SK-N-SH (cell line): Measurements from ENCODE around the gene SSC4D. TPM values are rescaled to one million over a fixed set of nuclear protein-coding genes. Genes with fewer than 3 reads are reported as not detected.

ENCODE experiments used
- CTCF ChIA-PET: fragments of 300-600, 350-600 bp; formaldehyde crosslinking; extraction: SDS; loops from one replicate; lab custom pipeline; 2021; lab: Yijun Ruan, JAX
- POLR2A ChIA-PET: fragments of 350-600 bp; sonication (Branson Sonifier 250); formaldehyde crosslinking; extraction: SDS; loops from one replicate; lab custom pipeline; 2020; ENCODE audit warnings: antibody characterized with exemption, inconsistent platforms; lab: Yijun Ruan, JAX
- DNase-seq: peaks from one replicate; pipeline ENCODE4 v3.0.0; 2012
- H2AFZ ChIP-seq: fragments of 200-600 bp; sonication (generic); 2 replicates; pipeline ENCODE4 v1.8.1; 2016; ENCODE audit warnings: antibody characterized with exemption, mild to moderate bottlenecking, low read depth
- H3F3A ChIP-seq: fragments of 200-600 bp; sonication (generic); replicated peaks from 2 replicates; pipeline ENCODE3; 2016; ENCODE audit warnings: antibody characterized with exemption, mild to moderate bottlenecking; ENCODE audit not compliant: insufficient read depth
- H3K27ac ChIP-seq, 2 experiments: fragments of 200-500 bp in 1 of 2; fragments of 200-600 bp in 1 of 2; sonication (Bioruptor generic) in 1 of 2; sonication (generic), shearing (Covaris generic) in 1 of 2; 2 replicates each; pipeline versions ENCODE4 v1.5.1 to v1.6.1; 2014 to 2016; ENCODE audit warnings: low read depth in 2 of 2, inconsistent platforms in 1 of 2, low read length in 1 of 2, mild to moderate bottlenecking in 1 of 2, mixed read lengths in 1 of 2
- H3K27me3 ChIP-seq: fragments of 200-600 bp; sonication (generic), shearing (Covaris generic); 2 replicates; pipeline ENCODE4 v1.6.1; 2016; ENCODE audit warnings: mixed run types; ENCODE audit not compliant: insufficient read depth
- H3K36me3 ChIP-seq, 2 experiments: fragments of 200-500 bp in 1 of 2; fragments of 200-600 bp in 1 of 2; sonication (Bioruptor generic) in 1 of 2; sonication (generic) in 1 of 2; replicated peaks in 1 of 2; 2 replicates each; pipeline versions ENCODE3 to v1.5.1; 2014 to 2016; ENCODE audit warnings: low read length in 1 of 2, mild to moderate bottlenecking in 1 of 2; ENCODE audit not compliant: insufficient read depth in 2 of 2, control insufficient read depth in 1 of 2
- H3K4me1 ChIP-seq, 2 experiments: fragments of 200-500 bp in 1 of 2; fragments of 200-600 bp in 1 of 2; sonication (Bioruptor generic) in 1 of 2; sonication (generic), shearing (Covaris generic) in 1 of 2; 2 replicates each; pipeline versions ENCODE4 v1.5.1 to v1.6.1; 2014 to 2016; ENCODE audit warnings: low read depth in 1 of 2, low read length in 1 of 2, mixed run types in 1 of 2; ENCODE audit not compliant: insufficient read depth in 2 of 2, control insufficient read depth in 1 of 2
- H3K4me2 ChIP-seq: fragments of 200-600 bp; sonication (generic), shearing (Covaris generic); 2 replicates; pipeline ENCODE4 v1.6.1; 2017; ENCODE audit warnings: mixed run types
- H3K4me3 ChIP-seq, 2 experiments: fragments of 200-500 bp in 1 of 2; fragments of 200-600 bp in 1 of 2; sonication (Bioruptor generic) in 1 of 2; sonication (generic), shearing (Covaris generic) in 1 of 2; 2 replicates each; pipeline versions ENCODE4 v1.5.1 to v1.8.1; 2014 to 2016; ENCODE audit warnings: low read depth in 2 of 2, inconsistent platforms in 1 of 2, low read length in 1 of 2, mild to moderate bottlenecking in 1 of 2, mixed read lengths in 1 of 2, moderate library complexity in 1 of 2
- H3K79me2 ChIP-seq: fragments of 200-600 bp; sonication (generic); 2 replicates; pipeline ENCODE4 v1.8.1; 2017; ENCODE audit warnings: mild to moderate bottlenecking; ENCODE audit not compliant: insufficient read depth
- H3K9ac ChIP-seq: fragments of 200-600 bp; sonication (generic); 2 replicates; pipeline ENCODE4 v1.6.1; 2017; ENCODE audit warnings: mixed run types
- H3K9me2 ChIP-seq: fragments of 200-600 bp; sonication (generic); 2 replicates; pipeline ENCODE4 v1.6.1; 2017; ENCODE audit warnings: mixed run types
- H3K9me3 ChIP-seq: fragments of 200-600 bp; sonication (generic); 2 replicates; pipeline ENCODE4 v1.6.1; 2017; ENCODE audit warnings: mixed run types, mild to moderate bottlenecking, moderate library complexity
- H4K20me1 ChIP-seq: fragments of 200-600 bp; sonication (generic); 2 replicates; pipeline ENCODE4 v1.6.1; 2017; ENCODE audit warnings: mild to moderate bottlenecking, mixed run types; ENCODE audit not compliant: insufficient read depth
- CHD2 ChIP-seq: fragments of 150-350 bp; IDR thresholded peaks from 2 replicates; pipeline ENCODE4 v1.6.1; 2018; ENCODE audit warnings: low read length; ENCODE audit not compliant: partially characterized antibody
- CTCF ChIP-seq: fragments of 200-600 bp; sonication (generic); IDR thresholded peaks from 2 replicates; pipeline ENCODE4 v1.6.1; 2017; ENCODE audit warnings: antibody characterized with exemption, mild to moderate bottlenecking, moderate library complexity
- MAX ChIP-seq: IDR thresholded peaks from 2 replicates; pipeline ENCODE4 v1.4.0; 2012; ENCODE audit warnings: low read depth
- MXI1 ChIP-seq: IDR thresholded peaks from 2 replicates; pipeline ENCODE4 v1.6.1; 2012; ENCODE audit warnings: mild to moderate bottlenecking, low read depth, low read length, improper control_type of control experiment
- NRF1 ChIP-seq: IDR thresholded peaks from 2 replicates; pipeline ENCODE4 v1.6.1; 2012; ENCODE audit warnings: low read depth, mild to moderate bottlenecking, low read length
- POLR2AphosphoS5 ChIP-seq: IDR thresholded peaks from 2 replicates; pipeline ENCODE4 v1.6.1; 2012; ENCODE audit warnings: low read depth, low read length
- REST ChIP-seq: IDR thresholded peaks from 2 replicates; pipeline ENCODE4 v1.6.1; 2012; ENCODE audit warnings: mild to moderate bottlenecking, low read depth, low read length, moderate library complexity
- TAF1 ChIP-seq: IDR thresholded peaks from 2 replicates; pipeline ENCODE4 v1.6.1; 2012; ENCODE audit warnings: low read depth, mild to moderate bottlenecking, low read length, moderate library complexity, borderline replicate concordance
- TEAD4 ChIP-seq: IDR thresholded peaks from 2 replicates; pipeline ENCODE4 v1.4.0; 2012; ENCODE audit warnings: mild to moderate bottlenecking, borderline replicate concordance; ENCODE audit not compliant: insufficient read depth
- YY1 ChIP-seq: IDR thresholded peaks from 2 replicates; pipeline ENCODE4 v1.4.0; 2012; ENCODE audit warnings: low read depth, mild to moderate bottlenecking
- WGBS: methylation state at CpG from one replicate; pipeline ENCODE4 v1.1.6; 2017; ENCODE audit warnings: low lambda C conversion rate; 5-methylcytosine and 5-hydroxymethylcytosine counted together
- polyA plus RNA-seq, 3 experiments: library from polyadenylated mRNA; depleted of rRNA; stranded (reverse); fragments of >200 nt; gene quantifications; 2 replicates each; pipeline ENCODE4 v1.2.3, GENCODE V29; 2012

The SSC4D gene
- polyA plus RNA-seq, 1 of the 3 experiments (the other 2 are of a cell fraction) = 2.0 TPM

- peak; percentile 92 for TF ChIP-seq TAF1
- TF ChIP-seq TEAD4 = peak; percentile 42; the same call in 1 of the 2 replicates
- peak; percentile 99 for TF ChIP-seq POLR2AphosphoS5
- no peak for TF ChIP-seq CTCF
- peak; percentile 34; the same call in 1 of the 2 replicates for TF ChIP-seq REST
- TF ChIP-seq YY1 = peak; percentile 95
These were observed 50.9 kb downstream of the SSC4D start, which contains the start of gene YWHAG (continued) for GRCh38 chr7:76358481-76359110.

- H3K4me3 ChIP-seq = peak overlapping the region; percentile 82 to 88
- H3F3A ChIP-seq = peaks cover 15% of the 10 kb centered on the region
- TF ChIP-seq CTCF (0 out of 2 replicates have a peak, but pooled peaks have one; percentile 8), MAX (peak; percentile 42; the same call in 1 of the 2 replicates), NRF1 (peak; percentile 14; the same call in 1 of the 2 replicates), MXI1 (peak; percentile 90), CHD2 (no peak)
- CTCF ChIA-PET = interaction anchor here (0.9 to 3.4 kb wide), 6 partner anchors 8 to 180 kb away, joined by 3 to 32 read pairs (median 6); no protein-coding TSS in a partner anchor
- no peaks in the 10 kb centered on the region for H3K9me2 ChIP-seq
- POLR2A ChIA-PET = interaction anchor here (1.0 to 3.1 kb wide), 6 partner anchors 11 to 172 kb away, joined by 3 to 24 read pairs (median 4); no protein-coding TSS in a partner anchor
- H2AFZ ChIP-seq = no peak overlapping the region
- peak overlapping the region; percentile 92 to 96 for H3K27ac ChIP-seq
- H3K4me2 ChIP-seq = peak overlapping the region; percentile 80
- H3K4me1 ChIP-seq = peaks cover 14 to 23% of the 10 kb centered on the region in 2 experiments; a peak in 3 of 4 replicates
- peaks cover 27 to 42% of the 10 kb centered on the region in 2 experiments for H3K36me3 ChIP-seq
- H3K9me3 ChIP-seq = no peaks in the 10 kb centered on the region
- peak; percentile 74 for DNase-seq
- H3K27me3 ChIP-seq = no peaks in the 10 kb centered on the region
- H3K9ac ChIP-seq = peak overlapping the region; percentile 93
- WGBS = under 1% methylated on average over 17 of the region's 27 CpGs
- H4K20me1 ChIP-seq = peaks cover 49% of the 10 kb centered on the region
- peaks cover 57% of the 10 kb centered on the region for H3K79me2 ChIP-seq
These were observed 51.5 kb downstream of the SSC4D start for GRCh38 chr7:76358011-76358480.
